ENCODE results near the gene GLIPR1L2. TPM values are rescaled to one million over a fixed set of nuclear protein-coding genes. Genes with fewer than 3 reads are reported as not detected.

GLIPR1L2 gene
- total and polyA plus RNA-seq, 2 donors (not counting 1 experiment from before 2014, with no cell fraction given), result 0.37 to 0.91 TPM

DNA sequence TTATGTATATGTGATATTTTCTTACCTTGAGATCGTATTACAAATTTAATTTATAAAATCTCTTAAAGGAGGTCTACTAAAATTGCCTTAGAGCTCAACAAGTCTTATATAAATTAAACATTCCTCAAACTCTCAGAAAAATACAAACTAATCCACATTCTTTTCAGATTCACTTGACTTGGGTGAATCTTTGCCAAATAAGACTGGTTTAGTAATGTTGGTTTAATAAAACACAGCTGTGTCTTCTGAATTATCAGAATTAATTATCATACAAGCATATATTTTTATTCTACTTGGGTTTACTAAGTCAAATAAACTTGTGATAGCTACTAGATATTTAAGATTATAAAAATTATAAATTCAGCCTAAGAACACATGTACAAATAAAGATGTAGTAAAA, 13.3 kb downstream of the GLIPR1L2 start:
- Histone ChIP-seq H3K9ac (ENCODE audit: low read length) (no peak overlapping the region), H2AFZ (ENCODE audit: insufficient read depth, low read depth, low read length, poor library complexity, severe bottlenecking) (no peak overlapping the region), H4K20me1 (ENCODE audit: control insufficient read depth, insufficient read depth, low read length, poor library complexity, severe bottlenecking) (no peaks in the 10 kb centered on the region), H3K4me1 (ENCODE audit: control insufficient read depth in 2 of 2, insufficient read depth in 2 of 2, low read length in 2 of 2) (no peaks in the 10 kb centered on the region), H3K27ac (ENCODE audit: low read length in 2 of 2) (no peak overlapping the region), H3K27me3 (replicated peaks in 1 of 4; ENCODE audit: control extremely low read depth in 1 of 4, control insufficient read depth in 3 of 4, insufficient read depth in 4 of 4, low read length in 3 of 4) (no peaks in the 10 kb centered on the region), H3K9me3 (ENCODE audit: control extremely low read depth in 1 of 3, control insufficient read depth in 2 of 3, insufficient read depth in 1 of 3, low read length in 2 of 3) (no peaks in the 10 kb centered on the region), H3K36me3 (replicated peaks in 1 of 2; ENCODE audit: control extremely low read depth in 1 of 2, control insufficient read depth in 1 of 2, extremely low read depth in 1 of 2, insufficient read depth in 2 of 2, low read length in 1 of 2) (no peaks in the 10 kb centered on the region), H3K4me3 (ENCODE audit: control extremely low read depth in 1 of 5, extremely low read depth in 1 of 5, insufficient read depth in 1 of 5, low read depth in 2 of 5, low read length in 4 of 5) (no peak overlapping the region), H3K4me2 (replicated peaks; ENCODE audit: low read depth, low read length, poor library complexity, severe bottlenecking) (no peak overlapping the region), H3K79me2 (ENCODE audit: control insufficient read depth, insufficient read depth, low read length) (no peaks in the 10 kb centered on the region)
- no peaks in the 10 kb centered on the region for H3K9me3 Mint-ChIP-seq (ENCODE audit: insufficient read depth)
- intact Hi-C loops (cut with micrococcal nuclease), result no loop called here
- no peak overlapping the region for H3K4me3 Mint-ChIP-seq
- TF ChIP-seq EZH2 (IDR thresholded peaks at IDR 0.05; ENCODE audit: borderline replicate concordance, insufficient read depth, low read depth, low read length, poor library complexity, severe bottlenecking) (no peak), CTCF (IDR thresholded peaks at IDR 0.05) (no peak)
- POLR2A ChIA-PET, result no interaction called here
- H3K4me1 Mint-ChIP-seq, result no peaks in the 10 kb centered on the region
- peaks cover 1% of the 10 kb centered on the region for H3K27me3 Mint-ChIP-seq
- WGBS (ENCODE audit: insufficient coverage), result no CpG with 5 or more reads among the region's 1 CpG
- ATAC-seq (ENCODE audit: low read depth) (no peak), DNase-seq (no peak)
- CTCF ChIA-PET, result no interaction called here
- no peak overlapping the region for H3K27ac Mint-ChIP-seq

- no peak for ATAC-seq (ENCODE audit: low read depth)
- no peak for TF ChIP-seq EZH2 (IDR thresholded peaks at IDR 0.05; ENCODE audit: borderline replicate concordance, insufficient read depth, low read depth, low read length, poor library complexity, severe bottlenecking)
- no peak for TF ChIP-seq CTCF (IDR thresholded peaks at IDR 0.05)
- ChIA-PET POLR2A (no interaction called here), CTCF (interaction anchor here (0.6 kb wide), 1 partner anchor 25 kb away, joined by 4 read pairs; no protein-coding TSS in a partner anchor)
- Mint-ChIP-seq H3K27ac (no peak overlapping the region), H3K27me3 (no peaks in the 10 kb centered on the region), H3K4me3 (no peak overlapping the region), H3K4me1 (peaks cover 5% of the 10 kb centered on the region), H3K9me3 (ENCODE audit: insufficient read depth) (no peaks in the 10 kb centered on the region)
- no peaks in the 10 kb centered on the region for H3K36me3 ChIP-seq (replicated peaks in 1 of 2; ENCODE audit: control extremely low read depth in 1 of 2, control insufficient read depth in 1 of 2, extremely low read depth in 1 of 2, insufficient read depth in 2 of 2, low read length in 1 of 2)
- H3K27ac ChIP-seq (ENCODE audit: low read length in 2 of 2), result no peak overlapping the region
- no peak overlapping the region for H3K4me2 ChIP-seq (replicated peaks; ENCODE audit: low read depth, low read length, poor library complexity, severe bottlenecking)
- no peak overlapping the region for H2AFZ ChIP-seq (ENCODE audit: insufficient read depth, low read depth, low read length, poor library complexity, severe bottlenecking)
- H4K20me1 ChIP-seq (ENCODE audit: control insufficient read depth, insufficient read depth, low read length, poor library complexity, severe bottlenecking), result no peaks in the 10 kb centered on the region
- no peaks in the 10 kb centered on the region for H3K9me3 ChIP-seq (ENCODE audit: control extremely low read depth in 1 of 3, control insufficient read depth in 2 of 3, insufficient read depth in 1 of 3, low read length in 2 of 3)
- no peaks in the 10 kb centered on the region for H3K27me3 ChIP-seq (replicated peaks in 1 of 4; ENCODE audit: control extremely low read depth in 1 of 4, control insufficient read depth in 3 of 4, insufficient read depth in 4 of 4, low read length in 3 of 4)
- H3K9ac ChIP-seq (ENCODE audit: low read length), result no peak overlapping the region
- H3K4me3 ChIP-seq (ENCODE audit: control extremely low read depth in 1 of 5, extremely low read depth in 1 of 5, insufficient read depth in 1 of 5, low read depth in 2 of 5, low read length in 4 of 5), result no peak overlapping the region
- DNase-seq, result no peak
- no peaks in the 10 kb centered on the region for H3K4me1 ChIP-seq (ENCODE audit: control insufficient read depth in 2 of 2, insufficient read depth in 2 of 2, low read length in 2 of 2)
- H3K79me2 ChIP-seq (ENCODE audit: control insufficient read depth, insufficient read depth, low read length), result no peaks in the 10 kb centered on the region
- intact Hi-C loops (cut with micrococcal nuclease), result no loop called here
Observed at GRCh38 chr12:75407683-75408082, 16.8 kb downstream of the GLIPR1L2 start.

Measured in B cell (primary cell).